Erythroblast (primary cell): ENCODE data around the gene ZNF747.

Experiments
- DNase-seq, 2 experiments: peaks; one replicate each; lab custom pipeline; 2025; lab: John Stamatoyannopoulos, UW
- GATA1 ChIP-seq: IDR thresholded peaks from 2 replicates; pipeline ENCODE4 v1.6.1; 2011; ENCODE audit warnings: low read depth, mild to moderate bottlenecking, control low read depth, low read length, moderate library complexity
- POLR2A ChIP-seq: IDR thresholded peaks from 2 replicates; pipeline ENCODE4 v1.6.1; 2011; ENCODE audit warnings: mild to moderate bottlenecking, low read length

The ZNF747 gene

GRCh38 chr16:30491229-30491628 is 43.4 kb downstream of the ZNF747 start:
- no peak for TF ChIP-seq GATA1
- no peak for TF ChIP-seq POLR2A
- no peak for DNase-seq

DNA sequence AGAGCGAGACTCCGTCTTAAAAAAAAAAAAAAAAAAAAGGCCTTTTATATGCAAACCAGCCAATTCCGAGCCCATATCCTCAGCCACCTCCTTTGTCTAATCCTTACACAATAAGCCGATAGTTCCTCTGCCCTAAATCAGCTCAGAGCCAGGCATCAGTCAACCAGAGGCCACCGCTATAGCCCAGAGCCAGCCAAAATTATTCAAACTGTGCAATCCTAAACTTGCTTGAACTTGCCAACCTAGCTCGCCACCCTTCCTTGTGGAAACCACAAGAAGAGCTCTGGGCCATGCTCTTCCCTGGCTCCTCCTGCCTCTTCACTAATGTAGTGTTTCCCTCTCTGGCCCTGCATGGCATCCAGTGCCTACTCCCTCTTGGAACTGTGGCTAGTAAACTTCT is 44.4 kb downstream of the ZNF747 start:
- TF ChIP-seq POLR2A (no peak), GATA1 (no peak)
- DNase-seq, result no peak

DNA sequence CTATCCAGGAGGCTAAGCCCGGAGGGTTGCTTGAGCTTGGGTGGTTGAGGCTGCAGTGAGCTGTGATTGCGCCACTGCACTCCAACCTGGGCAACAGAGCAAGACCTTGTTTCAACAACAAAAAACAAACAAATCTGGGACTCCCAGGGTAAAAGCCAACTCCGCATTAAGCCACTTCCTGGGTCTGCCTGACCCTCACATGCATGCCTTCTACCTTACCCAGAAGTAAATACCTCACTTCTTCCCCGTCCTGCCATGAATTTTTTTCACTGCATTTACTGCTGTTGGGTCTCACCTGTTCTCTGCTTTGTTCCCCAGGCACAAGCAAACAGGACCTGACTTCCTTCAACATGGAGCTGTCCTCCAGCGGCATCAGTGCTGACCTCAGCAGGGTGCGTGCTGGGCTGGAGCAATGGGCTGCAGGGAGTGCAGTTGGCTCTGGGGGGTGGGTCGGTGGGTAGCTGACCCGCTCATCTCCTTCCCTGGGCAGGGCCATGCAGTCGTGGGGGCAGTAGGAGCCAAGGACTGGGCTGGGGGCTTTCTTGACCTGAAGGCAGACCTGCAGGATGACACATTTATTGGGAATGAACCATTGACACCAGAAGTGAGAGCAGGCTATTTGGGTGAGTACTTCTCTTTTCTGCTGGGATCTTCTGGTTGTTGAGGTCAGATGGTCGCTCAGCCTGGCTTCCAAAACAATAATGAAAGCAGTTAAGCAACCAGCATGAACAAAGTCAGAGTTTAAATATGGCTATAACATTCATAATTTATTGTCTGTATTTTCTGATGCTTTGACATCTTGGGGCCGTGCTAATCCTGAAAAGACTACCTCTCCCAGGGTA is 45.7 kb downstream of the ZNF747 start:
- TF ChIP-seq POLR2A, result no peak
- TF ChIP-seq GATA1, result no peak
- no peak for DNase-seq

GRCh38 chr16:30485818-30486436 is 48.7 kb downstream of the ZNF747 start:
- DNase-seq, result no peak
- no peak for TF ChIP-seq GATA1
- no peak for TF ChIP-seq POLR2A

GRCh38 chr16:30484887-30485286 is 49.8 kb downstream of the ZNF747 start:
- DNase-seq, result no peak

DNA sequence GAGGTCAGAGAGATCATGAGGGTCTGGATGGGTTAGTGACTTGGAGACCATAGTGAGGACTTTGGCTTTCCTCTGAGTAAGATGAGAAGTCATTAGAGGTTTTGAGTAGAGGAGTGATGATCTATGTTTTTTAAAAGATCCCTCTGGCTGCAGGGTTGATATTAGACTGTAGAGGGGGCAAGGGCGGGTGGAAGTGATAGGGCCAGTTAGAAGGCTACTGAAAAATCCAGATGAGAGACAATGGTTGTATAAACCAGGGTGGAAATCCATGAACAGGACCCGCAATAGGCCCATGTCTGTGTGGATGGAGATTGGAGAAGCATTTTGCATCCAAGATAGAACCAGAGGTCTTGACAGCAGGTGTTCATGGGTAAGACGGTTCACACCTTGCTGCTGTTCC is 52.3 kb downstream of the ZNF747 start:
- TF ChIP-seq GATA1 (no peak), POLR2A (no peak)
- DNase-seq, result peak in 1 of 2 experiments; percentile 64

More at GRCh38 chr16:30484887-30485286, 49.8 kb downstream of the ZNF747 start:
- no peak for TF ChIP-seq GATA1
- TF ChIP-seq POLR2A, result no peak

DNA sequence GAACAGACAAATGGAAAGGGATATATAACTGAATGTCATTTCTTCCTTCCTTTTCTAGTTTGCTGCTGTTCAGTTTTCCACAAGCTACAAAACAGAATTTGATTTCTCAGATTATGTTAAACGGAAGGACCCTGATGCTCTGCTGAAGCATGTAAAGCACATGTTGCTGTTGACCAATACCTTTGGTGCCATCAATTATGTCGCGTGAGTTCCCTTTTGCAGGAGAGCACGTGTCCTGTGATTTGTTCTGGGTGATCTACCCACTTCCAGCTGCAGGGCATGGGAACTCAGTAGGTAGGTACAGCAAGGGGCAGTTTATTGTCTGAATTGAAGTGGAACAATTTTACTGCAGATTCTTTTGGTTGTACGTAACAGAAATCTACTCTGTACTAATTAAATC is 53.3 kb downstream of the ZNF747 start:
- TF ChIP-seq GATA1 (no peak), POLR2A (no peak)
- no peak for DNase-seq
